ENCODE data around the gene ANKRD31. TPM values are rescaled to one million over a fixed set of nuclear protein-coding genes. Genes with fewer than 3 reads are reported as not detected.
"Not testable (repeated sequence)": the region's sequence is repeated elsewhere in the genome, so short reads cannot be mapped to it uniquely, and the experiment has no call there.

Gene ANKRD31
- total RNA-seq, 1 experiment from 2014 or later = 0.66 TPM

DNA sequence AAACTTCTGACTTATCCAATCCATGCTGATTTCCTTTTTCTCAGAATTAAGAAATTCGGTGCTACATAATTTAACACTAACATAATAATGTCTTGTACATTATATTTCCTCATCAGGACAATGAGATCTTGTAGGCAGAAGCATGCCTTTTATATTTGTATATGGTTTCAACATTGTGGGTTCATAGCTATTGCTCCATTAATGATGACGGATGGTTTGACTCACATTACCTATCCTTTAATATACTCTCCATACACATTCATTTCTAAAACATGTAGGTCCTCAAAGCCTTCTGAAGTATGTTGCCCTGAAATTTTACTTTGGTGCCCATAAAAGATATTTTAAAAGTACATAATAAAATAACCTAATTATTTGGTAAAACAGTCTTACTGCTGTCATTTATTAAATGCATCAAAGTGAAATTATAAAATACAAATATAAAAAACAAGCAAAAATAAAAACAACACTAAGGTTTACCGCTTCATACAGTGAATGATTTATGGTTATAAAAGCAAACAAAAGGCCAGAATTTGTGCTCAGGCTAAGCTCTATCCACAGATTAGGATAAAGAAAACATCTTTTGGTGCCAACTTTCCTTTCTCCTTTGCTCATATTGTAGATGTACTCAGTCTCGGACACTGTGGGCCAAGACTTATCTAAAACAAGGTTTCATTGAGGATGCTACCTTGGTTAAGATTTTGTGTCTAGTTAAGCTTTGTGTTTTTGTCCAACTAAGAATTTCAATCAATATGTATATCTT lies 123.1 kb downstream of the ANKRD31 start:
- DNase-seq = no peak
- intact Hi-C loops (cut with micrococcal nuclease; ENCODE audit: unreplicated experiment) = no loop called here

DNA sequence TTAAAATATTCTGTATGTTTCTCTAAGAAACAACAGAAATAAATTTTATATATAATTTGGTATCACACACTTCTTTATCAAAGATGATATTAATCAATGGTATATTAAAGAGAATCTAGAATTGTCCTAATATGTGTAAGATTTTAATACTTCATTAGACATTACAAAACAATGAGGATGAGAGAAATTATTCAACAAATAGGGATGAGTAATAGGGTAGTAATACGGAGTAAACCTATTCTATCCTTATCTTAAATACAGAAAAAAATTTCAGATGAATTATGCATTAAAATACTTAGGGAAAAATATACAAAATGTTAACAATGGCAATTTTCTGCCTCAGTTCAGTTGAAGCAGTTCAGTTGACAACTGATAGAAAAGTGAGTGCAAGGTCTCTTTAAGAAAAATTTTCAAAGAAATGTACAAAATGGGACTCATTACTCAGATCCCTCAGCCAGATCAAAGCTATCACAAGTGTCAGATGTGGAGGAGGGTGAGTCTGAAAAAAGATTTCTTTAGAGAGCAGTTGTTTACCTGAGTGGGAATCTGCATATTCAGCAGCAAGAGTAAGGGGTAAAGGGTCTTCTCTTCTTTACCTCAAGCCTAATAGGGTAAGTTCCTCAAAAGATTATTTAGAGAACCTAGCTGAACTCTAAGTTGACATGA lies 127.6 kb downstream of the ANKRD31 start:
- Histone ChIP-seq H3K36me3 (ENCODE audit: control insufficient read depth, insufficient read depth, low read length) (no peaks in the 10 kb centered on the region), H3K9me3 (no peaks in the 10 kb centered on the region), H3K4me3 (ENCODE audit: low read depth, low read length) (no peak overlapping the region), H3K4me1 (no peaks in the 10 kb centered on the region), H3K27me3 (replicated peaks; ENCODE audit: control insufficient read depth, insufficient read depth, low read length) (no peaks in the 10 kb centered on the region)
- POLR2A ChIA-PET = no interaction called here
- intact Hi-C loops (cut with micrococcal nuclease; ENCODE audit: unreplicated experiment) = no loop called here
- H3K27me3 Mint-ChIP-seq (ENCODE audit: insufficient read depth, unreplicated experiment) = peaks cover 5% of the 10 kb centered on the region
- no peak overlapping the region for H3K4me3 Mint-ChIP-seq (ENCODE audit: unreplicated experiment)
- no peaks in the 10 kb centered on the region for H3K9me3 Mint-ChIP-seq (ENCODE audit: unreplicated experiment)
- BruUV-seq (replicated peaks) = no TSS peak
- TF ChIP-seq CTCF (IDR thresholded peaks at IDR 0.05; ENCODE audit: insufficient read depth in 1 of 2, low read depth in 1 of 2, low read length in 1 of 2, severe bottlenecking in 1 of 2, unreplicated experiment in 1 of 2) = no peak
- no peak overlapping the region for H3K27ac Mint-ChIP-seq (ENCODE audit: unreplicated experiment)
- CTCF ChIA-PET = no interaction called here
- DNase-seq = no peak
- peaks cover 5% of the 10 kb centered on the region for H3K4me1 Mint-ChIP-seq (ENCODE audit: low read depth, unreplicated experiment)
- no peaks in the 10 kb centered on the region for H3K36me3 Mint-ChIP-seq (ENCODE audit: insufficient read depth, unreplicated experiment)

More for the DNA sequence above, 123.1 kb downstream of the ANKRD31 start:
- no TSS peak for BruUV-seq (replicated peaks)
- CTCF ChIA-PET = no interaction called here
- H3K4me3 Mint-ChIP-seq (ENCODE audit: unreplicated experiment) = no peak overlapping the region
- no peak overlapping the region for H3K27ac Mint-ChIP-seq (ENCODE audit: unreplicated experiment)
- peaks cover 3% of the 10 kb centered on the region for H3K27me3 Mint-ChIP-seq (ENCODE audit: insufficient read depth, unreplicated experiment)
- no peak for TF ChIP-seq CTCF (IDR thresholded peaks at IDR 0.05; ENCODE audit: insufficient read depth in 1 of 2, low read depth in 1 of 2, low read length in 1 of 2, severe bottlenecking in 1 of 2, unreplicated experiment in 1 of 2)
- H3K9me3 Mint-ChIP-seq (ENCODE audit: unreplicated experiment) = no peaks in the 10 kb centered on the region
- Histone ChIP-seq H3K4me3 (ENCODE audit: low read depth, low read length) (no peak overlapping the region), H3K36me3 (ENCODE audit: control insufficient read depth, insufficient read depth, low read length) (no peaks in the 10 kb centered on the region), H3K9me3 (no peaks in the 10 kb centered on the region), H3K27me3 (replicated peaks; ENCODE audit: control insufficient read depth, insufficient read depth, low read length) (no peaks in the 10 kb centered on the region), H3K4me1 (no peaks in the 10 kb centered on the region)
- POLR2A ChIA-PET = no interaction called here
- peaks cover 5% of the 10 kb centered on the region for H3K4me1 Mint-ChIP-seq (ENCODE audit: low read depth, unreplicated experiment)
- H3K36me3 Mint-ChIP-seq (ENCODE audit: insufficient read depth, unreplicated experiment) = no peaks in the 10 kb centered on the region

GRCh38 chr5:75108515-75108914 lies 128.2 kb downstream of the ANKRD31 start:
- BruUV-seq (replicated peaks) = no TSS peak

GRCh38 chr5:75095956-75096355 lies 140.7 kb downstream of the ANKRD31 start:
- H3K36me3 ChIP-seq (ENCODE audit: control insufficient read depth, insufficient read depth, low read length); intact Hi-C loops (cut with micrococcal nuclease; ENCODE audit: unreplicated experiment); H3K9me3 Mint-ChIP-seq (ENCODE audit: unreplicated experiment); H3K4me3 Mint-ChIP-seq (ENCODE audit: unreplicated experiment); BruUV-seq (replicated peaks); H3K9me3 ChIP-seq; POLR2A ChIA-PET; H3K4me1 Mint-ChIP-seq (ENCODE audit: low read depth, unreplicated experiment); H3K27ac Mint-ChIP-seq (ENCODE audit: unreplicated experiment); H3K4me1 ChIP-seq; H3K36me3 Mint-ChIP-seq (ENCODE audit: insufficient read depth, unreplicated experiment); H3K27me3 ChIP-seq (replicated peaks; ENCODE audit: control insufficient read depth, insufficient read depth, low read length); H3K4me3 ChIP-seq (ENCODE audit: low read depth, low read length); CTCF ChIA-PET; H3K27me3 Mint-ChIP-seq (ENCODE audit: insufficient read depth, unreplicated experiment); DNase-seq: not testable (repeated sequence)

More at GRCh38 chr5:75108515-75108914, 128.2 kb downstream of the ANKRD31 start:
- DNase-seq = no peak
- H3K4me3 Mint-ChIP-seq (ENCODE audit: unreplicated experiment) = no peak overlapping the region
- intact Hi-C loops (cut with micrococcal nuclease; ENCODE audit: unreplicated experiment) = no loop called here
- Histone ChIP-seq H3K4me1 (no peaks in the 10 kb centered on the region), H3K27me3 (replicated peaks; ENCODE audit: control insufficient read depth, insufficient read depth, low read length) (no peaks in the 10 kb centered on the region), H3K4me3 (ENCODE audit: low read depth, low read length) (no peak overlapping the region), H3K36me3 (ENCODE audit: control insufficient read depth, insufficient read depth, low read length) (no peaks in the 10 kb centered on the region), H3K9me3 (no peaks in the 10 kb centered on the region)
- peaks cover 5% of the 10 kb centered on the region for H3K27me3 Mint-ChIP-seq (ENCODE audit: insufficient read depth, unreplicated experiment)
- H3K36me3 Mint-ChIP-seq (ENCODE audit: insufficient read depth, unreplicated experiment) = no peaks in the 10 kb centered on the region
- ChIA-PET POLR2A (no interaction called here), CTCF (no interaction called here)
- no peak overlapping the region for H3K27ac Mint-ChIP-seq (ENCODE audit: unreplicated experiment)
- H3K9me3 Mint-ChIP-seq (ENCODE audit: unreplicated experiment) = no peaks in the 10 kb centered on the region
- no peak for TF ChIP-seq CTCF (IDR thresholded peaks at IDR 0.05; ENCODE audit: insufficient read depth in 1 of 2, low read depth in 1 of 2, low read length in 1 of 2, severe bottlenecking in 1 of 2, unreplicated experiment in 1 of 2)
- H3K4me1 Mint-ChIP-seq (ENCODE audit: low read depth, unreplicated experiment) = peaks cover 5% of the 10 kb centered on the region

Data from Caco-2 (cell line).